GM11168 (cell line): Measurements from ENCODE around the gene ZBTB7C.

Experiments
- in situ Hi-C: fragments of 300-500 bp; cut with MboI; formaldehyde crosslinking; loops from one replicate; pipeline ENCODE4 v1.12.0; 2022; ENCODE audit warnings: low sequenced_read_pairs; ENCODE audit not compliant: unreplicated experiment

Gene ZBTB7C

GRCh38 chr18:48058486-48058885, 350.7 kb downstream of the ZBTB7C start:
- in situ Hi-C loops = no loop called here

- in situ Hi-C loops = no loop called here
These were observed 352.2 kb downstream of the ZBTB7C start for GRCh38 chr18:48057018-48057417.

- in situ Hi-C loops = no loop called here
These were observed 353.8 kb downstream of the ZBTB7C start for GRCh38 chr18:48055351-48055750.

- in situ Hi-C loops = no loop called here
These were observed 355.0 kb downstream of the ZBTB7C start for GRCh38 chr18:48053881-48054816.

GRCh38 chr18:48052842-48053241, 356.3 kb downstream of the ZBTB7C start:
- in situ Hi-C loops = no loop called here

- in situ Hi-C loops = no loop called here
These were observed 357.0 kb downstream of the ZBTB7C start for GRCh38 chr18:48051945-48052840.

- in situ Hi-C loops = no loop called here
These were observed 359.0 kb downstream of the ZBTB7C start for GRCh38 chr18:48050176-48050575.

GRCh38 chr18:48049757-48050156, 359.4 kb downstream of the ZBTB7C start:
- in situ Hi-C loops = no loop called here

- in situ Hi-C loops = no loop called here
These were observed 360.9 kb downstream of the ZBTB7C start for GRCh38 chr18:48048251-48048650.

GRCh38 chr18:48046843-48047242, 362.3 kb downstream of the ZBTB7C start:
- in situ Hi-C loops = no loop called here

- in situ Hi-C loops = no loop called here
These were observed 363.4 kb downstream of the ZBTB7C start for GRCh38 chr18:48045744-48046143.

GRCh38 chr18:48044944-48045343, 364.2 kb downstream of the ZBTB7C start:
- in situ Hi-C loops = no loop called here

GRCh38 chr18:48043166-48043565, 366.0 kb downstream of the ZBTB7C start:
- in situ Hi-C loops = no loop called here

- in situ Hi-C loops = no loop called here
These were observed 366.8 kb downstream of the ZBTB7C start for GRCh38 chr18:48042431-48042830.

GRCh38 chr18:48040457-48041110, 368.6 kb downstream of the ZBTB7C start:
- in situ Hi-C loops = no loop called here

- in situ Hi-C loops = no loop called here
These were observed 369.4 kb downstream of the ZBTB7C start for GRCh38 chr18:48039769-48040215.

- in situ Hi-C loops = no loop called here
These were observed 370.5 kb downstream of the ZBTB7C start for GRCh38 chr18:48038636-48039035.

GRCh38 chr18:48037481-48038271, 371.5 kb downstream of the ZBTB7C start:
- in situ Hi-C loops = no loop called here

- in situ Hi-C loops = no loop called here
These were observed 372.4 kb downstream of the ZBTB7C start for GRCh38 chr18:48036641-48037421.
